OCI-LY1 (cell line): ENCODE measurements around the gene PREX1.

Experiments used
- EZH2 ChIP-seq: fragments of 200-600 bp; sonication (generic), shearing (Covaris generic); IDR thresholded peaks from 2 replicates; pipeline ENCODE4 v1.8.0; 2017; ENCODE audit warnings: borderline replicate concordance, mixed run types, mild to moderate bottlenecking, antibody characterized with exemption, low read length, moderate library complexity, mixed read lengths
- TF ChIP-seq, protein P1 (sequence below): fragments of 200-600 bp; sonication (generic), shearing (Covaris generic); IDR thresholded peaks from 2 replicates; pipeline ENCODE4 v1.5.1; 2017; ENCODE audit warnings: mild to moderate bottlenecking, antibody characterized with exemption, low read length, moderate library complexity, mixed read lengths

DNA sequence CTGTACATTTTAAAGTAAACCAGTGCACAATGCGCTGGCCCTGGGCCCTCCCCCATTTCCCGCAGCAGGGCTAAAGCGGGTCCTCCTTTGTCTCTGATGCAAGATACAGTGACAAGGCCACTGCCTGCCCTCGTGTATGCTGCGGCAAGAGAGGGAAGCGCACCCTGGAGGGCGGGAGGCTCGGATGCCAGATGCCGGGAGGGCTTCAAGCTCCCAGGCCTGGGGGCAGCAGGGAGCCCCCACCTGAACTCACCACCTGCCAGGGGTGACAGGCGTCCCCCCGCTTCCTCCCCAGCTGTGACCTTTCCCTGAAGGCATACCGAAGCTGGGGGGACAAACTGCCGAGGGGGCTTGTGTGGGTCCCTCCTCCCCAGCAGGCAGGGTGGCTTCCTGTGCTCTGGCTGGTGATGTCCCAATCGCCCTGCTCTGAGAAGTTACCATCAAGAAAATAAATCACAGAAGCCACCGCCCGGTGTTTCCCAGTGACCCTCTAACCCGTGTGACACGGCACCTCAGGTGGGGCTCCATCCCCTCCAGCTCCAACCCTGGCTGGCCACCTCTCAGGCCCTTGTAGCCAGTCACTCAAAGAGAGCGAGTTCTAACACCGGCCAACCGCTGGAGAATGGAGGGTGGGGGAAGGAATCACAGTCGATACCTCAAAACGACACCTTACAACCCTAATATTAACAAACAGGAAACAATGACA, 203.3 kb downstream of the PREX1 start:
- TF ChIP-seq, protein P1, sequence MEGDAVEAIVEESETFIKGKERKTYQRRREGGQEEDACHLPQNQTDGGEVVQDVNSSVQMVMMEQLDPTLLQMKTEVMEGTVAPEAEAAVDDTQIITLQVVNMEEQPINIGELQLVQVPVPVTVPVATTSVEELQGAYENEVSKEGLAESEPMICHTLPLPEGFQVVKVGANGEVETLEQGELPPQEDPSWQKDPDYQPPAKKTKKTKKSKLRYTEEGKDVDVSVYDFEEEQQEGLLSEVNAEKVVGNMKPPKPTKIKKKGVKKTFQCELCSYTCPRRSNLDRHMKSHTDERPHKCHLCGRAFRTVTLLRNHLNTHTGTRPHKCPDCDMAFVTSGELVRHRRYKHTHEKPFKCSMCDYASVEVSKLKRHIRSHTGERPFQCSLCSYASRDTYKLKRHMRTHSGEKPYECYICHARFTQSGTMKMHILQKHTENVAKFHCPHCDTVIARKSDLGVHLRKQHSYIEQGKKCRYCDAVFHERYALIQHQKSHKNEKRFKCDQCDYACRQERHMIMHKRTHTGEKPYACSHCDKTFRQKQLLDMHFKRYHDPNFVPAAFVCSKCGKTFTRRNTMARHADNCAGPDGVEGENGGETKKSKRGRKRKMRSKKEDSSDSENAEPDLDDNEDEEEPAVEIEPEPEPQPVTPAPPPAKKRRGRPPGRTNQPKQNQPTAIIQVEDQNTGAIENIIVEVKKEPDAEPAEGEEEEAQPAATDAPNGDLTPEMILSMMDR, result no peak
- no peak for TF ChIP-seq EZH2
